IMR-90 (cell line): ENCODE data around the gene JAK1. TPM values are rescaled to one million over a fixed set of nuclear protein-coding genes. Genes with fewer than 3 reads are reported as not detected.

Experiments used
- ATAC-seq: fragments of 200-7000 bp; cut with Tn5 transposase; 2 replicates; pipeline ENCODE4 v1.9.1; 2020; ENCODE audit warnings: low read depth, mild to moderate bottlenecking, moderate library complexity
- BruUV-seq: library from RNA; stranded (reverse); fragments of 400-500 nt; replicated peaks from 2 replicates; lab custom pipeline; 2021; lab: Mats Ljungman, UMichigan
- CTCF ChIA-PET: fragments of 300-600 bp; formaldehyde crosslinking; extraction: SDS; loops from one replicate; lab custom pipeline; 2021; ENCODE audit warnings: antibody characterized with exemption; lab: Yijun Ruan, JAX
- POLR2A ChIA-PET: fragments of 300-600 bp; sonication (Branson Sonifier 250); formaldehyde crosslinking; loops from one replicate; lab custom pipeline; 2022; ENCODE audit warnings: antibody characterized with exemption; ENCODE audit not compliant: unreplicated experiment; lab: Charles Lee
- DNase-seq: peaks from one replicate; pipeline ENCODE4 v3.0.0; 2013
- H2AFZ ChIP-seq: replicated peaks from 2 replicates; pipeline ENCODE3; 2013; ENCODE audit warnings: low read length, mild to moderate bottlenecking; ENCODE audit not compliant: poor library complexity
- H2AK5ac ChIP-seq: 2 replicates; pipeline ENCODE4 v1.6.1; 2013; ENCODE audit warnings: low read depth, low read length, inconsistent platforms
- H2AK9ac ChIP-seq: replicated peaks from 2 replicates; pipeline ENCODE3; 2013; ENCODE audit warnings: mild to moderate bottlenecking, low read depth, low read length, moderate library complexity; ENCODE audit not compliant: poor library complexity
- H2BK120ac ChIP-seq: 2 replicates; pipeline ENCODE4 v1.6.1; 2013; ENCODE audit warnings: low read depth, low read length, inconsistent platforms
- H2BK15ac ChIP-seq: 3 replicates; pipeline ENCODE4 v1.6.1; 2013; ENCODE audit warnings: low read depth, low read length, inconsistent platforms
- H2BK20ac ChIP-seq: 2 replicates; pipeline ENCODE4 v1.6.1; 2013; ENCODE audit warnings: low read depth, mild to moderate bottlenecking, inconsistent platforms, low read length, moderate library complexity
- H2BK5ac ChIP-seq: 2 replicates; pipeline ENCODE4 v1.6.1; 2013; ENCODE audit warnings: mild to moderate bottlenecking, low read depth, low read length, inconsistent platforms; ENCODE audit not compliant: poor library complexity, severe bottlenecking
- H3K14ac ChIP-seq: replicated peaks from 2 replicates; pipeline ENCODE4 v1.6.1; 2013; ENCODE audit warnings: low read depth, low read length, inconsistent platforms
- H3K18ac ChIP-seq: 2 replicates; pipeline ENCODE4 v1.6.1; 2013; ENCODE audit warnings: low read depth, low read length, control low read depth
- H3K23ac ChIP-seq: 2 replicates; pipeline ENCODE4 v1.6.1; 2013; ENCODE audit warnings: low read depth, low read length, inconsistent platforms
- H3K27ac ChIP-seq: 2 replicates; pipeline ENCODE4 v1.5.1; 2013; ENCODE audit warnings: mild to moderate bottlenecking, control low read depth, low read length; ENCODE audit not compliant: insufficient read depth
- H3K27me3 ChIP-seq: 2 replicates; pipeline ENCODE4 v1.6.1; 2013; ENCODE audit warnings: low read length; ENCODE audit not compliant: control insufficient read depth, insufficient read depth
- H3K36me3 ChIP-seq: 2 replicates; pipeline ENCODE4 v1.6.1; 2013; ENCODE audit warnings: low read length, mixed read lengths; ENCODE audit not compliant: control insufficient read depth, insufficient read depth
- H3K4ac ChIP-seq: 2 replicates; pipeline ENCODE4 v1.6.1; 2013; ENCODE audit warnings: low read depth, low read length, inconsistent platforms
- H3K4me1 ChIP-seq: 2 replicates; pipeline ENCODE4 v1.6.1; 2013; ENCODE audit warnings: low read length, mixed read lengths; ENCODE audit not compliant: control insufficient read depth, insufficient read depth
- H3K4me2 ChIP-seq: 2 replicates; pipeline ENCODE4 v1.6.1; 2013; ENCODE audit warnings: low read depth, mild to moderate bottlenecking, control low read depth, low read length, moderate library complexity
- H3K4me3 ChIP-seq: 2 replicates; pipeline ENCODE4 v1.5.1; 2013; ENCODE audit warnings: low read depth, mild to moderate bottlenecking, control low read depth, low read length, moderate library complexity; ENCODE audit not compliant: insufficient read depth
- H3K56ac ChIP-seq: 2 replicates; pipeline ENCODE4 v1.6.1; 2013; ENCODE audit warnings: low read length, inconsistent platforms; ENCODE audit not compliant: insufficient read depth; ENCODE audit errors: extremely low read depth
- H3K79me1 ChIP-seq, 2 experiments: 2 replicates each; pipeline ENCODE4 v1.6.1; 2013; ENCODE audit warnings: low read length in 2 of 2, inconsistent platforms in 1 of 2, low read depth in 1 of 2
- H3K9ac ChIP-seq: 2 replicates; pipeline ENCODE4 v1.6.1; 2013; ENCODE audit warnings: low read depth, low read length, control low read depth
- H3K9me1 ChIP-seq: 2 replicates; pipeline ENCODE4 v1.6.1; 2013; ENCODE audit warnings: low read length, inconsistent platforms; ENCODE audit not compliant: insufficient read depth
- H3K9me3 ChIP-seq: 2 replicates; pipeline ENCODE4 v1.6.1; 2013; ENCODE audit warnings: low read length; ENCODE audit not compliant: control insufficient read depth, insufficient read depth
- H4K20me1 ChIP-seq: 2 replicates; pipeline ENCODE4 v1.6.1; 2013; ENCODE audit warnings: low read length, inconsistent platforms; ENCODE audit not compliant: insufficient read depth
- H4K5ac ChIP-seq: 2 replicates; pipeline ENCODE4 v1.6.1; 2013; ENCODE audit warnings: mild to moderate bottlenecking, low read depth, low read length, control low read depth
- H4K8ac ChIP-seq, 2 experiments: 2 replicates each; pipeline ENCODE4 v1.6.1; 2013; ENCODE audit warnings: low read depth in 2 of 2, low read length in 2 of 2, control low read depth in 1 of 2, inconsistent platforms in 1 of 2
- H4K91ac ChIP-seq: 2 replicates; pipeline ENCODE4 v1.6.1; 2013; ENCODE audit warnings: low read depth, low read length, inconsistent platforms; ENCODE audit not compliant: insufficient read depth
- CEBPB ChIP-seq: IDR thresholded peaks from 2 replicates; pipeline ENCODE4 v1.6.1; 2012; ENCODE audit warnings: low read depth, low read length, improper control_type of control experiment
- FOS ChIP-seq: fragments of 150-350 bp; IDR thresholded peaks from 2 replicates; pipeline ENCODE4 v1.6.1; 2016; ENCODE audit warnings: low read depth, low read length
- MAFK ChIP-seq: IDR thresholded peaks from 2 replicates; pipeline ENCODE4 v1.6.1; 2012; ENCODE audit warnings: low read depth, low read length, improper control_type of control experiment
- MAZ ChIP-seq: IDR thresholded peaks from 2 replicates; pipeline ENCODE4 v1.6.1; 2012; ENCODE audit warnings: low read depth, mild to moderate bottlenecking, low read length, improper control_type of control experiment, moderate library complexity, borderline replicate concordance
- MXI1 ChIP-seq: IDR thresholded peaks from 2 replicates; pipeline ENCODE4 v1.6.1; 2012; ENCODE audit warnings: low read depth, mild to moderate bottlenecking, low read length, moderate library complexity, borderline replicate concordance
- NFE2L2 ChIP-seq: fragments of 150-350 bp; IDR thresholded peaks from 2 replicates; pipeline ENCODE4 v1.6.1; 2016; ENCODE audit warnings: low read depth, mild to moderate bottlenecking, low read length
- POLR2A ChIP-seq: IDR thresholded peaks from 2 replicates; pipeline ENCODE4 v1.6.1; 2012; ENCODE audit warnings: mild to moderate bottlenecking, low read depth, low read length
- RAD21 ChIP-seq: IDR thresholded peaks from 2 replicates; pipeline ENCODE4 v1.6.1; 2012; ENCODE audit warnings: low read length, improper control_type of control experiment
- WGBS, 2 experiments: methylation state at CpG; one replicate each; pipeline versions ENCODE4 v1.1.5 to v1.1.7; 2013; ENCODE audit warnings: missing lambda C conversion rate in 2 of 2; ENCODE audit not compliant: insufficient read length in 1 of 2; ENCODE audit errors: extremely low coverage in 2 of 2; 5-methylcytosine and 5-hydroxymethylcytosine counted together
- dilution Hi-C: fragments of 300-500 bp; cut with HindIII; formaldehyde crosslinking; loops from one replicate; pipeline ENCODE4 v1.14.3; 2018; ENCODE audit warnings: low sequenced_read_pairs; ENCODE audit not compliant: unreplicated experiment
- in situ Hi-C: fragments of 300-500 bp; cut with MboI; formaldehyde crosslinking; loops from 3 replicates; pipeline ENCODE4 v1.14.3; 2019; ENCODE audit warnings: low sequenced_read_pairs, inconsistent platforms, mixed read lengths
- intact Hi-C: fragments of 100-400 bp; cut with micrococcal nuclease; formaldehyde crosslinking; loops from 2 replicates; pipeline ENCODE4 v1.10.0; 2022
- polyA plus RNA-seq, 3 experiments: library from polyadenylated mRNA; depleted of rRNA; stranded (reverse); fragments of >200 nt; gene quantifications; 2 replicates each; pipeline ENCODE4 v1.2.3, GENCODE V29; 2012; ENCODE audit warnings: low replicate concordance in 1 of 3
- total RNA-seq: library from RNA; depleted of rRNA; stranded (reverse); fragments of >200 nt; gene quantifications from 2 replicates; pipeline ENCODE4 v1.2.3, GENCODE V29; 2012
- TF ChIP-seq, protein P1 (sequence below): fragments of 150-350 bp; IDR thresholded peaks from 2 replicates; pipeline ENCODE4 v1.6.1; 2017; ENCODE audit warnings: mild to moderate bottlenecking, antibody characterized with exemption, low read length, low read depth
- TF ChIP-seq, protein P2 (sequence below): conservative IDR thresholded peaks from 2 replicates; pipeline ENCODE4 v1.5.1; 2012; ENCODE audit warnings: mild to moderate bottlenecking, low read depth, low read length, improper control_type of control experiment

The JAK1 gene
- total and polyA plus RNA-seq, 2 of the 4 experiments (the other 2 are of a cell fraction): 76.9 to 103 TPM

DNA sequence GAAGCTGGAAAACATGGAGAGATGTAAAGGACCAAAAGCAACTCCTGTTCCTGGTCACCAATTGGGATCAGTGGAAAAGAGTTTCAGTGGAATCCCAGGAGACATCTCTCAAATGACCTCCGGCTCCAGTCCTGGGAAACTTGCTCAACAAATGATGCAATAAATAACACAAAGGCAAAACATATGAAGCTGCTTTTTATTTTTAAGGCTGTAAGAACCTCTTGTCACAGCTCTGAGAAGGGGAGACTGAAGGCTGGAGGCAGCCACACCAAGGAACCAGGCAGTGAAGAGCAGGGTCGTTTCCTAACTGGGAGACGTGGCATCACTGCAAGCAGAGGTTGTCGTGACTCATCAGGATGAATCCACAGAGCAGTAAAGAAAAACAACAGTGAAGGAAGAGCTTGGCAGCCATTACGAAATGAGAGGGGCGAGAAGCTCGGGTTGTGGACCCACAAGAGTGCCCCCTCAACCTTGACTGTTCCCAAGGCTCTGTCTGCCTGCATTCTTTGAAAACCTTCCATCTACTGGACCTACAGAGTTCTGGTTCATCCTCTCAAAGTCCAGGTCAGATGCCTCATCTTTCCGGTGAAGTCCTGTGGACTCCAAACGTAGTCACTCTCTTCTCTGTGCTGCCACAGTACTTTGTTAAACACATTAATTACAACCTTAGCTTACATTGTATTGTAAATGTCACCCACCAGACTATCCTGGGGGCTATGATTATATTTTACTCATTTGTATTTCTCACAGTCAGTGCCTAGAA lies 32.1 kb downstream of the JAK1 start (continued):
- TF ChIP-seq, protein P1, sequence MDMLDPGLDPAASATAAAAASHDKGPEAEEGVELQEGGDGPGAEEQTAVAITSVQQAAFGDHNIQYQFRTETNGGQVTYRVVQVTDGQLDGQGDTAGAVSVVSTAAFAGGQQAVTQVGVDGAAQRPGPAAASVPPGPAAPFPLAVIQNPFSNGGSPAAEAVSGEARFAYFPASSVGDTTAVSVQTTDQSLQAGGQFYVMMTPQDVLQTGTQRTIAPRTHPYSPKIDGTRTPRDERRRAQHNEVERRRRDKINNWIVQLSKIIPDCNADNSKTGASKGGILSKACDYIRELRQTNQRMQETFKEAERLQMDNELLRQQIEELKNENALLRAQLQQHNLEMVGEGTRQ: no peak

DNA sequence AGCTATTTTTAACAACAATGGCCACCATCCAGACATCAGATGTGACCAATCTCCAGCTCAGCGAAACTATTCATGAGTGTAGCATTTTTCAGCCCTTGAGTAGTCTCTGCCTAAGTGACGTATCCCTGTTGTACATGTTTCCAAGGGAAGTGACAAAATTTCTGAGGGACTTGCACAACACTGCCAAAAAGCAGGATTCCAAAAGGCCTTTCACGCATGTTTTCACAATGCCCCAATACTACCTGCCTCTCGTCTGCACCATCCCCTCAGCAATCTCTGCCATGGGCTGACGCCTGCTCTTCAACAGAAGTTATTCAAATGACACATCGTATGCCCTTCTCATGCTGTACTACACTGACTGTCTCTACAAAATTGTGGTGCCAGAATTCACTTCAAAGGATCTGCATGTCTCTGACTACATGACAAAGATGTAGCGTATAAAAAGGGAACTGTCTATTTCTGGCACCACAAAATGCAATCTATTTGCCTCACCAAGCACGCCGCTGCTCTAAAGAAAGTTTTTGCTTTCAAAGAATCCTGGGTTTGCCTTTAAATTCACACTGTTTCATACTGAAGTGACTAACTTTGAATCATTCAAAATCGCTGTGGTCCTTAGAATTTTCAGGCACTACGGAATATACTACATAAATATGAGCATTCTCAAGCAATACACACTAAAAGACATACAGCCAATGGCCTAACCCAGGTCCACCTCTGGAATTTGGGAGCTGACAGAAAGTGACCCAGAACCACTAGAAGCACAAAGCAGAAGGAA lies 32.9 kb downstream of the JAK1 start:
- peak overlapping the region; percentile 53; the same call in 1 of the 3 replicates for H2BK15ac ChIP-seq
- WGBS, 2 experiments: 47% methylated on average over 3 of the region's 11 CpGs; no CpG with 5 or more reads in 1 of the 2 experiments
- peak overlapping the region; percentile 90 for H3K14ac ChIP-seq
- peak overlapping the region; percentile 88 for H3K4ac ChIP-seq
- H3K4me3 ChIP-seq: peak overlapping the region; percentile 17; the same call in 1 of the 2 replicates
- peak overlapping the region; percentile 56 for H2AFZ ChIP-seq
- BruUV-seq: no TSS peak
- H3K36me3 ChIP-seq: no peaks in the 10 kb centered on the region
- in situ Hi-C loops: no loop called here
- H2AK9ac ChIP-seq: peak overlapping the region; percentile 49
- H3K23ac ChIP-seq: peak overlapping the region; percentile 92
- peak overlapping the region; percentile 92 for H2BK120ac ChIP-seq
- ATAC-seq (peak; percentile 82), DNase-seq (peak; percentile 96)
- H3K4me1 ChIP-seq: peaks cover 15% of the 10 kb centered on the region
- peak overlapping the region; percentile 65 for H3K18ac ChIP-seq
- CTCF ChIA-PET: no interaction called here
- H3K27me3 ChIP-seq: no peaks in the 10 kb centered on the region
- peak overlapping the region; percentile 71 for H3K56ac ChIP-seq
- H4K5ac ChIP-seq: peak overlapping the region; percentile 31; the same call in 1 of the 2 replicates
- H3K9me3 ChIP-seq: no peaks in the 10 kb centered on the region
- H2BK20ac ChIP-seq: peak overlapping the region; percentile 83
- peak overlapping the region; percentile 80 for H3K4me2 ChIP-seq
- intact Hi-C loops: loop anchor here (2.0 to 5.0 kb wide), 2 partner anchors 17 to 46 kb away; no protein-coding TSS in a partner anchor
- H4K20me1 ChIP-seq: peaks cover 39% of the 10 kb centered on the region
- H3K9me1 ChIP-seq: peaks cover 13% of the 10 kb centered on the region
- H3K9ac ChIP-seq: peak overlapping the region; percentile 33; the same call in 1 of the 2 replicates
- peak overlapping the region; percentile 91 for H4K91ac ChIP-seq
- dilution Hi-C loops: no loop called here
- peak overlapping the region; percentile 84 for H2BK5ac ChIP-seq
- peak overlapping the region; percentile 3 to 84; a peak in 3 of 4 replicates for H4K8ac ChIP-seq
- H3K27ac ChIP-seq: peak overlapping the region; percentile 80
- H2AK5ac ChIP-seq: peak overlapping the region; percentile 90
- H3K79me1 ChIP-seq: peaks cover 18 to 61% of the 10 kb centered on the region in 2 experiments
- POLR2A ChIA-PET: no interaction called here
- TF ChIP-seq POLR2A (peak; percentile 33), MXI1 (no peak), FOS (peak; percentile 46; the same call in 1 of the 2 replicates), RAD21 (no peak), CEBPB (peak; percentile 99), MAFK (peak; percentile 79), MAZ (0 out of 2 replicates have a peak, but pooled peaks have one; percentile 7), NFE2L2 (peak; percentile 23; the same call in 1 of the 2 replicates)
- TF ChIP-seq, protein P1: no peak
- TF ChIP-seq, protein P2, sequence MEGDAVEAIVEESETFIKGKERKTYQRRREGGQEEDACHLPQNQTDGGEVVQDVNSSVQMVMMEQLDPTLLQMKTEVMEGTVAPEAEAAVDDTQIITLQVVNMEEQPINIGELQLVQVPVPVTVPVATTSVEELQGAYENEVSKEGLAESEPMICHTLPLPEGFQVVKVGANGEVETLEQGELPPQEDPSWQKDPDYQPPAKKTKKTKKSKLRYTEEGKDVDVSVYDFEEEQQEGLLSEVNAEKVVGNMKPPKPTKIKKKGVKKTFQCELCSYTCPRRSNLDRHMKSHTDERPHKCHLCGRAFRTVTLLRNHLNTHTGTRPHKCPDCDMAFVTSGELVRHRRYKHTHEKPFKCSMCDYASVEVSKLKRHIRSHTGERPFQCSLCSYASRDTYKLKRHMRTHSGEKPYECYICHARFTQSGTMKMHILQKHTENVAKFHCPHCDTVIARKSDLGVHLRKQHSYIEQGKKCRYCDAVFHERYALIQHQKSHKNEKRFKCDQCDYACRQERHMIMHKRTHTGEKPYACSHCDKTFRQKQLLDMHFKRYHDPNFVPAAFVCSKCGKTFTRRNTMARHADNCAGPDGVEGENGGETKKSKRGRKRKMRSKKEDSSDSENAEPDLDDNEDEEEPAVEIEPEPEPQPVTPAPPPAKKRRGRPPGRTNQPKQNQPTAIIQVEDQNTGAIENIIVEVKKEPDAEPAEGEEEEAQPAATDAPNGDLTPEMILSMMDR: no peak
